ENCODE data around the gene ATG4C. TPM values are rescaled to one million over a fixed set of nuclear protein-coding genes. Genes with fewer than 3 reads are reported as not detected.

Gene ATG4C
- total and polyA plus RNA-seq, 2 of the 4 experiments (the other 2 are of a cell fraction): 4.7 to 7.2 TPM

GRCh38 chr1:62753031-62753965 is 30.6 kb upstream of the ATG4C start:
- ChIA-PET POLR2A (ENCODE audit: unreplicated experiment) (no interaction called here), CTCF (no interaction called here)
- no peak overlapping the region for H3K9ac ChIP-seq (ENCODE audit: low read depth, low read length)
- H3K27ac ChIP-seq (ENCODE audit: insufficient read depth, low read length): no peak overlapping the region
- H3K79me1 ChIP-seq (ENCODE audit: low read depth in 1 of 2, low read length in 2 of 2): no peaks in the 10 kb centered on the region
- 80% methylated on average over 9 of the region's 35 CpGs; no CpG with 5 or more reads in 1 of the 2 experiments for WGBS, 2 experiments (ENCODE audit: extremely low coverage in 2 of 2, insufficient read length in 1 of 2)
- no peaks in the 10 kb centered on the region for H3K36me3 ChIP-seq (ENCODE audit: control insufficient read depth, insufficient read depth, low read length)
- H4K8ac ChIP-seq (ENCODE audit: low read depth in 2 of 2, low read length in 2 of 2): no peak overlapping the region
- in situ Hi-C loops (cut with MboI; ENCODE audit: low sequenced_read_pairs): no loop called here
- ATAC-seq (ENCODE audit: low read depth) (no peak), DNase-seq (no peak)
- intact Hi-C loops (cut with micrococcal nuclease): no loop called here
- no peak overlapping the region for H2BK120ac ChIP-seq (ENCODE audit: low read depth, low read length)
- no peak overlapping the region for H2AK9ac ChIP-seq (replicated peaks; ENCODE audit: low read depth, low read length, poor library complexity)
- no peak overlapping the region for H3K4me3 ChIP-seq (ENCODE audit: insufficient read depth, low read depth, low read length)
- H3K27me3 ChIP-seq (ENCODE audit: control insufficient read depth, insufficient read depth, low read length): no peaks in the 10 kb centered on the region
- dilution Hi-C loops (cut with HindIII; ENCODE audit: low sequenced_read_pairs, unreplicated experiment): no loop called here
- no TSS peak for BruUV-seq (replicated peaks)
- H4K5ac ChIP-seq (ENCODE audit: low read depth, low read length): no peak overlapping the region
- no peak overlapping the region for H2AFZ ChIP-seq (replicated peaks; ENCODE audit: low read length, poor library complexity)
- H3K9me1 ChIP-seq (ENCODE audit: insufficient read depth, low read length): no peaks in the 10 kb centered on the region
- H3K23ac ChIP-seq (ENCODE audit: low read depth, low read length): no peak overlapping the region
- H4K20me1 ChIP-seq (ENCODE audit: insufficient read depth, low read length): no peaks in the 10 kb centered on the region
- no peak overlapping the region for H3K56ac ChIP-seq (ENCODE audit: extremely low read depth, insufficient read depth, low read length)
- H3K4me2 ChIP-seq (ENCODE audit: low read depth, low read length): no peak overlapping the region
- no peak overlapping the region for H2BK5ac ChIP-seq (ENCODE audit: low read depth, low read length, poor library complexity, severe bottlenecking)
- no peak overlapping the region for H2BK20ac ChIP-seq (ENCODE audit: low read depth, low read length)
- no peak overlapping the region for H3K4ac ChIP-seq (ENCODE audit: low read depth, low read length)
- no peak overlapping the region for H3K14ac ChIP-seq (replicated peaks; ENCODE audit: low read depth, low read length)
- no peak overlapping the region for H3K18ac ChIP-seq (ENCODE audit: low read depth, low read length)
- no peaks in the 10 kb centered on the region for H3K9me3 ChIP-seq (ENCODE audit: control insufficient read depth, insufficient read depth, low read length)
- H2AK5ac ChIP-seq (ENCODE audit: low read depth, low read length): no peak overlapping the region
- H4K91ac ChIP-seq (ENCODE audit: insufficient read depth, low read depth, low read length): no peak overlapping the region
- H3K4me1 ChIP-seq (ENCODE audit: control insufficient read depth, insufficient read depth, low read length): no peaks in the 10 kb centered on the region; the same call in 1 of the 2 replicates
- H2BK15ac ChIP-seq (ENCODE audit: low read depth, low read length): no peak overlapping the region
- TF ChIP-seq SMC3 (IDR thresholded peaks at IDR 0.05; ENCODE audit: low read depth, low read length): no peak
- no peak for TF ChIP-seq CEBPB (IDR thresholded peaks at IDR 0.05; ENCODE audit: low read depth, low read length)
- TF ChIP-seq MXI1 (IDR thresholded peaks at IDR 0.05; ENCODE audit: borderline replicate concordance, low read depth, low read length): no peak
- TF ChIP-seq NFE2L2 (IDR thresholded peaks at IDR 0.05; ENCODE audit: low read depth, low read length): no peak
- no peak for TF ChIP-seq BHLHE40 (IDR thresholded peaks at IDR 0.05; ENCODE audit: low read depth, low read length)
- TF ChIP-seq MAFK (IDR thresholded peaks at IDR 0.05; ENCODE audit: low read depth, low read length): no peak
- no peak for TF ChIP-seq CHD1 (IDR thresholded peaks at IDR 0.05; ENCODE audit: low read depth, low read length)
- TF ChIP-seq MAZ (IDR thresholded peaks at IDR 0.05; ENCODE audit: borderline replicate concordance, low read depth, low read length): no peak
- TF ChIP-seq RCOR1 (IDR thresholded peaks at IDR 0.05; ENCODE audit: insufficient replicate concordance, low read length): no peak
- TF ChIP-seq USF2 (IDR thresholded peaks at IDR 0.05; ENCODE audit: low read depth, low read length): no peak
- TF ChIP-seq POLR2A (IDR thresholded peaks at IDR 0.05; ENCODE audit: low read depth, low read length): no peak
- TF ChIP-seq CTCF (conservative IDR thresholded peaks at IDR 0.05; ENCODE audit: low read depth, low read length): no peak
- TF ChIP-seq FOS (IDR thresholded peaks at IDR 0.05; ENCODE audit: low read depth, low read length): no peak
- TF ChIP-seq RFX5 (IDR thresholded peaks at IDR 0.05; ENCODE audit: low read depth, low read length): no peak
- no peak for TF ChIP-seq ELK1 (IDR thresholded peaks at IDR 0.05; ENCODE audit: borderline replicate concordance, low read depth, low read length)

All from IMR-90 (cell line).